IPS-15b (cell line): Measurements from ENCODE around the gene CARD6.
"Not testable (repeated sequence)": the region's sequence is repeated elsewhere in the genome, so short reads cannot be mapped to it uniquely, and the experiment has no call there.

Source experiments
- H3K27me3 ChIP-seq: one replicate; pipeline ENCODE4 v1.6.1; 2013; ENCODE audit warnings: low read length; ENCODE audit not compliant: control insufficient read depth, insufficient read depth
- H3K36me3 ChIP-seq: one replicate; pipeline ENCODE4 v1.6.1; 2013; ENCODE audit warnings: low read length; ENCODE audit not compliant: control insufficient read depth, insufficient read depth
- H3K4me1 ChIP-seq: one replicate; pipeline ENCODE4 v1.6.1; 2013; ENCODE audit warnings: mild to moderate bottlenecking, low read length; ENCODE audit not compliant: control insufficient read depth, insufficient read depth
- H3K4me3 ChIP-seq: one replicate; pipeline ENCODE4 v1.5.1; 2013; ENCODE audit warnings: low read depth, low read length
- H3K9ac ChIP-seq: one replicate; pipeline ENCODE4 v1.6.1; 2013; ENCODE audit warnings: low read depth, mild to moderate bottlenecking, low read length
- H3K9me3 ChIP-seq: one replicate; pipeline ENCODE4 v1.6.1; 2013; ENCODE audit warnings: mild to moderate bottlenecking, low read length; ENCODE audit not compliant: control insufficient read depth, insufficient read depth

CARD6 gene

GRCh38 chr5:40860711-40861110 is 19.5 kb downstream of the CARD6 start:
- Histone ChIP-seq H3K9me3 (no peaks in the 10 kb centered on the region), H3K4me3 (no peak overlapping the region), H3K4me1 (no peaks in the 10 kb centered on the region), H3K36me3 (no peaks in the 10 kb centered on the region), H3K9ac (no peak overlapping the region), H3K27me3 (no peaks in the 10 kb centered on the region)

DNA sequence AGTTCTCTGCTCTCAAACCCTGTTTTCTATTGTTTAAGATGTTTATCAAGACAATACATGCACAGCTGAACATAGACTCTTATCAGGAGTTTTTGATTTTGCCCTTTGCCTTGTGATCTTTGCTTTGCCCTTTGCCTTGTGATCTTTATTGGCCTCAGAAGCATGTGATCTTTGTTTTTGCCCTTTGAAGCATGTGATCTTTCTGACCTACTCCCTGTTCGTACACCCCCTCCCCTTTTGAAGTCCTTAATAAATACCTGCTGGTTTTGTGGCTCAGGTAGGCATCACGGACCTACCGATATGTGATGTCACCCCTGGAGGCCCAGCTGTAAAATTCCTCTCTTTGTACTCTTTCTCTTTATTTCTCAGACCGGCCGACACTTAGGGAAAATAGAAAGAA is 23.8 kb downstream of the CARD6 start:
- not testable (repeated sequence) for H3K4me3 ChIP-seq, H3K9me3 ChIP-seq, H3K9ac ChIP-seq, H3K4me1 ChIP-seq, H3K36me3 ChIP-seq, H3K27me3 ChIP-seq

DNA sequence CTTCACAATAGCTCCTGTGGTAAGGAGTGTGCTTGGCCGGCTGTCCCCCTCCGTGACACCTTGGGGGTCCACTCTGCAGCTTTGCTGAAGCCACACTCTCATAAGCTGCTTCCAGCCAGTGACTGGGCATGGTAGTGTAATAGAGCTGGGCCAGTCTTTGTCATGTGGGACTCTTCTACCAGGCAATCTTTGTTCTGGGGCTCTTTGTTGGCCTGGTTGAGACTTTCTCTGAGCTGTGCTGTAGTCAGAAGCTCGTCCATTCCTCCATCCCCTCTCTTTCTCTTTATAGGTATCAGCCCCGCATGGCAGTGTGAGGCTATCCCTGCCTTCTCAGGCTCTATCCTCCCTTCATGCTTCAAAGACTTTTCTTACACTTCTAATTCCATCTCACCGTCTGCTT is 25.7 kb downstream of the CARD6 start:
- H3K4me1 ChIP-seq, result peaks cover 8% of the 10 kb centered on the region
- H3K27me3 ChIP-seq, result no peaks in the 10 kb centered on the region
- H3K36me3 ChIP-seq, result no peaks in the 10 kb centered on the region
- H3K9ac ChIP-seq, result no peak overlapping the region
- H3K9me3 ChIP-seq, result no peaks in the 10 kb centered on the region
- H3K4me3 ChIP-seq, result no peak overlapping the region

GRCh38 chr5:40869384-40869783 is 28.2 kb downstream of the CARD6 start:
- peaks cover 8% of the 10 kb centered on the region for H3K4me1 ChIP-seq
- no peak overlapping the region for H3K4me3 ChIP-seq
- H3K9me3 ChIP-seq, result no peaks in the 10 kb centered on the region
- no peak overlapping the region for H3K9ac ChIP-seq
- no peaks in the 10 kb centered on the region for H3K36me3 ChIP-seq
- no peaks in the 10 kb centered on the region for H3K27me3 ChIP-seq

DNA sequence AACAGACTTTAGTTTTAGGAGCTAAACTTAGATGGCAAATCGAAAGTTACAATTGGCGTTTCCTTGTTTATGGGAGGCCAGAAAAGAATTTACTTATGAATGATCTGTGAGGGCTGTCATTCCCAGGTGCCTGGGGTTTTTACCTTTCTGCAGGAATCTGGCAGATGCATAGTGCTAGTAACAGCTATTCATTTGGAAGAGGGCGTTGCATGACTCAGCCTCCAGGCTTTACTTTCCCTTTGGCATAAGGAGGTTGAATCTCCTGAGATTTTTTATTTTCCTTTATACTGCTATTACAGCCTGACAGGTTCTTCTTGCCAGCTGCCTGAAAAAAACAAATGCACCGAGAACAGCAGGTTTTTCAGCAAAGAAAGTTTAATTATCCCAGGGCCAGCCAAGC is 30.0 kb downstream of the CARD6 start:
- Histone ChIP-seq H3K4me1 (peaks cover 8% of the 10 kb centered on the region), H3K36me3 (no peaks in the 10 kb centered on the region), H3K9ac (no peak overlapping the region), H3K9me3 (no peaks in the 10 kb centered on the region), H3K4me3 (no peak overlapping the region), H3K27me3 (no peaks in the 10 kb centered on the region)

- not testable (repeated sequence) for H3K4me3 ChIP-seq, H3K9me3 ChIP-seq, H3K4me1 ChIP-seq, H3K36me3 ChIP-seq, H3K27me3 ChIP-seq, H3K9ac ChIP-seq
These were observed 31.1 kb downstream of the CARD6 start for GRCh38 chr5:40872253-40872652.

DNA sequence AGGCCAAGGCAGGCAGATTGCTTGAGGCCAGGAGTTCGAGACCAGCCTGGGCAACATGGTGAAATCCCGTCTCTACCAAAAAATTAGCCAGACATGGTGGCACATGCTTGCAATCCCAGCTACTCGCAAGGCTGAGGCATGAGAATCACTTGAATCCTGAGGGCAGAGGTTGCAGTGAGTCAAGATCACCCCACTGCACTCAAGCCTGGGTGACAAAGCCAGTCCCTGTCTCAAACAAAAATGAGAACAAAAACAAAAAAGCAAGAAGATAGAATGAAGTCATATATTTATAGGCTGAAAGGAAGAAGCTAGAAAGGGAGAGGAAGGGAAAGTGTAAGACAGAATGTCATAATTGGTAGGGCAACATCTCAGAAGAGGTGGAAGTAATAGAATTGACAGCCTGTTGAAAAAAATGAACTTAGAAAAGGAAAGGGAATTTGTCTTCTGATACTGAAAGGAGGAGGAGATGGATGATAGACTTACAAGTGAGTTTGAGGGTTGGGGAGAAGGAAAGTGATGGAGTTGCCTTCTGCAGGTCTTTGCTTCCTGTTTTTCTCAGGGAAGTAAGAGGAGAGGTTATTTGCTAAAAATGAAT is 32.2 kb downstream of the CARD6 start:
- H3K36me3 ChIP-seq, result no peaks in the 10 kb centered on the region
- peaks cover 8% of the 10 kb centered on the region for H3K4me1 ChIP-seq
- no peak overlapping the region for H3K4me3 ChIP-seq
- H3K9ac ChIP-seq, result no peak overlapping the region
- no peaks in the 10 kb centered on the region for H3K9me3 ChIP-seq
- no peaks in the 10 kb centered on the region for H3K27me3 ChIP-seq

- Histone ChIP-seq H3K9ac (no peak overlapping the region), H3K4me1 (peaks cover 4% of the 10 kb centered on the region), H3K36me3 (no peaks in the 10 kb centered on the region), H3K9me3 (no peaks in the 10 kb centered on the region), H3K4me3 (no peak overlapping the region), H3K27me3 (no peaks in the 10 kb centered on the region)
These were observed 34.8 kb downstream of the CARD6 start for GRCh38 chr5:40875958-40876357.

- H3K9me3 ChIP-seq, result no peaks in the 10 kb centered on the region
- no peak overlapping the region for H3K9ac ChIP-seq
- no peaks in the 10 kb centered on the region for H3K36me3 ChIP-seq
- H3K4me3 ChIP-seq, result no peak overlapping the region
- no peaks in the 10 kb centered on the region for H3K4me1 ChIP-seq
- no peaks in the 10 kb centered on the region for H3K27me3 ChIP-seq
These were observed 36.3 kb downstream of the CARD6 start for GRCh38 chr5:40877371-40877988.

- Histone ChIP-seq H3K9me3 (no peaks in the 10 kb centered on the region), H3K4me3 (no peak overlapping the region), H3K27me3 (no peaks in the 10 kb centered on the region), H3K4me1 (no peaks in the 10 kb centered on the region), H3K9ac (no peak overlapping the region), H3K36me3 (no peaks in the 10 kb centered on the region)
These were observed 38.2 kb downstream of the CARD6 start for GRCh38 chr5:40879163-40879942.

DNA sequence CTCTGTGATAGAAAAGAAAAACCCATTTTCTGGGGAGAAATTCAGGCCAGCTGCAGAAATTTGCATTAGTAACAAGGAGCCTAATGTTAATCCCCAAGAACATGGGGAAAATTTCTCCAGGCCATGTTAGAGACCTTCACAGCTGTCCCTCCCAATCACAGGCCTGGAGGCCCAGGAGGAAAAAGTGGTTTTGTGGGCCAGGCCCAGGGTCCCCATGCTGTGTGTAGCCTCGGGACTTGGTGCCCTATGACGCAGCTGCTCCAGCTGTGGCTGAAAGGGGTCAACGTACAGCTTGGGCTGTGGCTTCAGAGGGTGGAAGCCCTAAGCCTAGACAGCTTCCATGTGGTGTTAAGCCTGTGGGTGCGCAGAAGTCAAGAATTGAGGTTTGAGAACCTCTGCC is 41.1 kb downstream of the CARD6 start:
- Histone ChIP-seq H3K27me3 (no peaks in the 10 kb centered on the region), H3K9ac (no peak overlapping the region), H3K4me3 (no peak overlapping the region), H3K9me3 (no peaks in the 10 kb centered on the region), H3K4me1 (no peaks in the 10 kb centered on the region), H3K36me3 (no peaks in the 10 kb centered on the region)

GRCh38 chr5:40883051-40883450 is 41.9 kb downstream of the CARD6 start:
- H3K4me1 ChIP-seq, H3K4me3 ChIP-seq, H3K9me3 ChIP-seq, H3K9ac ChIP-seq, H3K36me3 ChIP-seq, H3K27me3 ChIP-seq: not testable (repeated sequence)
